HG03558 (cell line): ENCODE results near the gene DYNLT1.
"Not testable (repeated sequence)": the region's sequence is repeated elsewhere in the genome, so short reads cannot be mapped to it uniquely, and the experiment has no call there.

Experiments
- ATAC-seq: cut with Tn5 transposase; IDR thresholded peaks from one replicate; pipeline ENCODE4 v1.9.1; 2021; ENCODE audit warnings: moderate number of reproducible peaks; ENCODE audit not compliant: unreplicated experiment; ENCODE audit errors: extremely low read depth

The DYNLT1 gene

GRCh38 chr6:158645064-158646022 lies 800 bp upstream of the DYNLT1 start:
- ATAC-seq = no peak

DNA sequence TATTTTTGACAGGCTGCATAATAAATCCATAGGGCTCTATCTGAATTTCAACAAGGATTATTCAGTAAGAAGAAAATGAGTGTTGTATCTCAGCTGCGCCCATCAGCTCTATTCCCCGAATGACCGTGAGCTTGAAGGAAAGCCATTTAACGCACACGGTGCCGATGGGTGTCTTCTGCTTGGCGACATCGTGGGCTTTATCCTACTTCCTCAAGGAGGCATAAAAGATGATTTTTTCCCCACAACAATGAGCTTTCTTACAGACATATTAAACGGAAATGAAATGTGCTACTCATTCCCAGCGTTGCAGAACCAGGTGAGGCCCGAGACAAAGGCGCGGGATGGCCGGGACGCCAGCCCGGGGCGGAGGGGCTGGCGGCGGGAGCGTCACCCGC lies 710 bp downstream of the DYNLT1 start:
- no peak for ATAC-seq

GRCh38 chr6:158642097-158642601 lies 2.4 kb downstream of the DYNLT1 start:
- ATAC-seq = no peak

DNA sequence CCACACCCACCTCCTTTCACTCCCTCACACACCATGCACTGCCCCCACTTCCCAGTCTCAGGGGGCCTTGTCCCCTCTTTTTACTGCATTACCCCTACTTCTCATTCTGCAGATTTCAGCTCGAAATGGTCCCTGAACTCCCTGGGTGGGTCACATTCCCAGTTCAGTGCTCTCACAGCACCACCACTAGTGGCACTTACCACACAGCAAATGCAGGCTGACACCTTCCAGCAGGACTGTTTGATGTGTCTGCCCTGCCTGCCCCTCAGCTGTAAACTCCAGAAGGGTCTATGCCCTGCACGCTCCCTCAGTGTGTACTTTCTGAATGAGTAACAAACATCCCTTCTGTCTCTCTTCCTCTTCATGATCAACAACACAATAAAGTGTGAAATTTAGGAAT lies 4.0 kb downstream of the DYNLT1 start:
- no peak for ATAC-seq

GRCh38 chr6:158639056-158639455 lies 5.5 kb downstream of the DYNLT1 start:
- ATAC-seq = no peak

DNA sequence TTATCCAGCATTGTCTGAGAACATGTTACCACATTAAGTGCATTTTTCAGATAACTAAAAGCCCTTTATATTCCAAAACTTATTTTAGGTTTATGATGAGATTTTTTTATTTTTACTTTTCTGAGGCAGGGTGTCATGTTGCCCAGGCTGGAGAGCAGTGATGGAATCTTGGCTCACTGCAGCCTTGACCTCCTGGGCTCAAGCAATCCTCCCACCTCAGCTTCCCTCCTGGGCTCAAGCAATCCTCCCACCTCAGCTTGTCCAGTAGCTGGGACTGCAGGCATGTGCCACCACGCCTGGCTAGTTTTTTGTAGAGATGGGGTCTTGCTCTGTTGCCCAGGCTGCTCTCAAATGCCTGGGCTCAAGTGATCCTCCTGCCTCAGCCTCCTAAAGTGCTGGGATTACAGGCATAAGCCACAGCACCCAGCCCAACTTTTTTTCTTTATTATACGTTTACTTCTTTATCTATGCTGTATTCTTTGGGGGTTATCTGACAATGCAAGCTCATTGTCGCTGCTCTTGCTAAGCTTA lies 6.2 kb downstream of the DYNLT1 start:
- no peak for ATAC-seq

GRCh38 chr6:158636778-158637177 lies 7.8 kb downstream of the DYNLT1 start:
- no peak for ATAC-seq

DNA sequence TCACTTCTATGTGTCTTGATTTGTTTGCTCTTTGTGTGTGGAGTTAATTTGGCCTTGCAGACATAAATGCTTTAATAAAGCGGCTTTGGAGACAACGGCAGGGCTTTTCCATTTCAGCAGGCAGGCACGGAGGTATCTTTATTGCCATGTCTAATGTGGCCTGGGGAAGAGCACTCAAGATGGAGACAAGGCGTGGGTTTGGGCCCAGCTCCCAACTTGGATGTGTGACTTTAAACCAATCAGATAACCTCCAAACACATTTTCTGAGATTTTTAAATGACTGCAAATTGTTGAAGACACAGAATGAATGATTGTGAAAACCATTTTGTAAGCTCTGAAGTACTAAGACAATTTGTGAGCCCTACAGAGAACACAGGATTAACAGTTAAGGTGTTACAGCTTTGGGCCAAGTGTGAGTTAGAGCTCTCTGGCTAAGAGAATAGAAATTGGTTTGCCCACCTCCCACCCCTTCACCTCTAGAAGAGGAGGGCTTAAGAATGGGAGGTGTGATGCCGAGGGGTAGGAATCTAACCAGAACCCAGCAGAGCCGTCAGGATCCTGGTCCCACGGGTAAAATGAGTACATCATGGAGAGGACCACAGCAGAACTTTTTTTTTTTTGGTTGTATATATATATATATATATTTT lies 9.0 kb downstream of the DYNLT1 start:
- ATAC-seq = no peak

DNA sequence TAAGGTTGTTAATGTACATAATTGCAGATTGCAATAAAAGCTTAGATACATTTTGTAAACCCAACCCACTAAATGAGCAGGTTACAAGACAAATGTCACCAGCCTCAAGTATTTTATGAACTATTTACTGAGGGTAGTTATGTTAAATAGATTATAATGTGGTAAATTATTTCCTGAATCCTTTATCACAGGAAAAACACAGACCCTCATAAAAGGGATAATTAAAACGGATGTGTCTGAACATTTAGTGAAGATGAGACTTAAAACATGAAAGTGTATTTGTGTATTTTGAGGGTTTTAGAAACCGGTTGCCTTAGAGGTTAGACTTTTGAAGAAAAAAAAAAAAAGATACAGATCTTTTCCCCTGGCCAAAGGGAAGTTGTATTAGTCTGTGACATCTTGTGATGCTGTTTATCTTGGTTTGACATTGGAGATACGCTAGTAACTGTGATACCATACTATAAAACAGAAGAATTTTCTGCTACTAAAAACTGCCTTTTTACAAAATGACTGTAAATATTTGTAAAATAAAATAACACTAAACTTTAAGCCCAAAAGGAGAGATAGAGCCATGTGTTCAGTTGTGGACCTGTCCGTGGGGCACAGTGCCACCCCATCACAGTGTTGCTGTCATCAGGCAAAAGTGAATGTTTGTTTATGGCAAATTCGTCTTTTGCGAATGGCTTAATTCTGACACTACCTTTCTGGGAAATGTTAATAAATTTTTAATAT lies 9.7 kb downstream of the DYNLT1 start:
- ATAC-seq = no peak

- ATAC-seq = no peak
These were observed 11.4 kb downstream of the DYNLT1 start for GRCh38 chr6:158633127-158633526.

- not testable (repeated sequence) for ATAC-seq
These were observed 11.9 kb downstream of the DYNLT1 start for GRCh38 chr6:158632538-158633119.

DNA sequence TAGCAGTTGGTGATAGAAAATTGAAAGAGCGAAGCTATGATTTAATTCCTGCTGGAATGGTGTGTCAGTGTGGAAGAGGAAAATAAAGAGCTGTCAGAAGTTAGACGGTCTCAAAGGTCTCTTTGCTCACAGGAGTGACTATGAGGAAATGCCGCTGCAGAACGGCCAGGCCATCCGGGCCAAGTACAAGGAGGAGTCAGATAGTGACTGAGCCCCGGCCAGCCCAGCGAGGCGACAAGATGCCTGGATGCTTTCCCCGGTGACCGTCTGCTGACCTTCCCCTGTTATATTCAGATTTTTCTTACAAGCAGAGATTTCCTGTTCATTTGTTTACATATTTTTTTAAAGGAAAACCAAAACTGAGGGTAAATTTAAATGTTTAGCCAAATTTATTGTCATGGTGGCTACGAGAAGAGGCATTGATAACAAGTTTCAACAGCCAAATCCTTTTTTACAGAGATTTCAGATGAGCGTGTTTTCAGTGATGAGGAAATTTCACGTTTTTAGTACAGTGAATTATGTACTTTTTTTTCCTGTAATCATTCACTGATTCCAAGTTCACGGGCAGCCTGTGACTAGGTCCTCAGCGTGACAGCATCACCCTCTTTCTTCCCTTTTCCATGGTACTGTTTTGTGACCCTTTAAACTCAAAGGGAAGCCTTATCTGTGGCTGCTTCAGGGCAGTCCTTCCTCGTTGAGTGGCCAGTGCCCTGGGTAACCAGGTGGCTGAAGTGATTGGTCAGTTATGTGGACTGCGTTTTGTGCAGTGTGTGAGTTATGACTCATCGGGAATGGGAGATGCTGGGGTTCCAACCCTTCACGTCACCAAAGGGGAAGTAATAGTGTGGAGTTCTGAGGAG lies 12.6 kb downstream of the DYNLT1 start:
- ATAC-seq = no peak

- no peak for ATAC-seq
These were observed 13.5 kb downstream of the DYNLT1 start for GRCh38 chr6:158630938-158631616.

- no peak for ATAC-seq
These were observed 14.9 kb downstream of the DYNLT1 start for GRCh38 chr6:158629367-158630221.

GRCh38 chr6:158628542-158628941 lies 16.0 kb downstream of the DYNLT1 start:
- no peak for ATAC-seq

DNA sequence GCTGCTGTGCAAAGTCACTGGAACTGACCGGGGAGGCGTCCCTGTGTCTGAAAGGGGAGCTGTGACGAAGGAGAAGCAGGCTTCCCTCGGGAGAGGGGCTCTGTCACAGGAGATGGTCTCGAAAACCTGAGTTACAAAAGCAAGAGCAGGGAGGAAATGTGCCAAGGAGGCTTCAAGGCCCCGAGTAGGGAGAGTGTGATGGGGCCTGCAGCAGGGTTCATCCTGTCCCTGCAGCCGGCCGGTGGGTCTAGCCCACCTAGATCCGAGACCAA lies 16.7 kb downstream of the DYNLT1 start:
- no peak for ATAC-seq

DNA sequence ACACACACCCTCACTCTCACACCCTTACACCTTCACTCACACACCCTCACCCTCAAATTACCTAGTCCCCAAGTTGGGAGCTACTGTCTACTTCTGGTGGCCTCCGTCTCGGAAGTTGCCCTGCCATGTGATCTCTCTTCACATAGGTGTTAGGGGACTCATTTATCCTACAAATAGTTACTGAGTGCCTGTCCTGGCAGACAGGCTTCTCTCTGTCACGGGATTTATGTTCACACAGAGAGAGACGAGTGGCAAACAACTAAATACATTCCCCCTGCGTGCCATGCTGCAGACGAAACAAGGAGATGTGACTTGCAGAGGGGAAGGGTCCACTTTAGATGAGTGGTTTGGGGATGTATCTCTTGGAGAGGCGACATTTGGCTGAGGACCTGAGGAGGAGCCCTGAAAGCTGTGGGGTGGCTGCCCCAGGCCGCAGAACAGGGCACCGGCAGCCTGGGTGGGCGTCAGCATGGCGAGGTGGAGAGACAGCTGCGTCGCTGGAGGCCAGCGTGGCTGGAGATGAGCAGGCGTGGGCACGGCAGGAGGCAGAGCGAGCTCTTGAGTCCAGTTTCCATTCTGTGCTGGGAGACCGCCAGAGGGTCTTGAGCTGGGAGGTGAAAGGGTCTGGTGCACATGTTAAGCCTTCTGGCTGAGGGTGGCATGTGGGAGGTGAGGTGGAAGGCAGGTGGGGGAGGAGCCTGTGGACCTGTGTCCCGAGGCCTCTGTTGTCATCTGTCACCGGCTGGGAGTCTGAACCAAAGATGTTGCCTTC lies 17.2 kb downstream of the DYNLT1 start:
- no peak for ATAC-seq
